Measurements from ENCODE around the gene ERC2.

Gene ERC2

DNA sequence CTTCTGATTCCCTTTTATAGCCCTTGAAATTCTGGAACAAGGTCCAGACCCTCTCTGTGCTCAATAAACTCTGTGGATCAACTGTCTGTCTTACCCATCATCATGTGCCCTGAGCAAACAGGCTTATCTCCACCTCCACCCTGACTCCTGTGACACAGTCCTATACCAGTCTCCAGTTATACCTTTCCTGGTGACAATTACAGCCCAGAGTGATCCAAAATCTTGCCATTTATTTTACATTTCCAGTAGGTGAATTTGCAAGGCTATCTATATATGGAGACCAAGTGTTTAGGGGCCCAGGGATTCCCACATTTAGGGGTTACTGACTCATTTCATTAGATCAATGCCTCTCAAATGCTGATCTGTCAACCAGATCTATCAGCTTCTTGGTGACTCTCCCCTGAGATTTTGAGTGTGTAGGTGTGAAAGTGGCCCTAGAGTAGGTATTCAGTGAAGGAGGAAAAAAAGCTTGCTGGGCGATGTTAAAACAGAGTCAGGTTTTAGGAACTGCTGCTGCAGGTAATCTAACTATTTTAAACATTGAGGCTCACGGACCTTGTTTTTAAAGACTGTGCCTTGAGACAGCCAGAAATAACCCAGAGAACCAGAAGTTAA is 751.5 kb downstream of the ERC2 start:
- DNase-seq (ENCODE audit: low read depth in 2 of 2), result no peak

DNA sequence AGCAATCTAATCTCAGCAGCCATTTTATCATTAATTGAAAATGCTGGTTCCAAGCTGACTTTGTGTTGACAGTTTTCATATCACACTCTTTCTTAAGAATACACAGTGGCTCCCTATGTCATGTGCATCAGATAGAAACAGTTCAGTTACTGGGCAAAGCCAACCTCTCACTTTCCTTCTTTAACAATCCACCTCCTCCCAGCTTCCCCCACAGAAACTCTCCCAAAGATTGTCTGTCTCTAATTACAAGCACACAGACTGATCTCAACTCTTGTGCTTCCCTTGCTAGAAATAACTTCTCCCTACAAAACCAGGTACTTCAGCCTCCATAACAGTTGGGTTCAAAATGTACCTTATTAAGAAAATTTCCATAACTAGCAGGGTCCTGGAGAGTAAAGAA is 752.2 kb downstream of the ERC2 start:
- no peak for DNase-seq (ENCODE audit: low read depth in 2 of 2)

DNA sequence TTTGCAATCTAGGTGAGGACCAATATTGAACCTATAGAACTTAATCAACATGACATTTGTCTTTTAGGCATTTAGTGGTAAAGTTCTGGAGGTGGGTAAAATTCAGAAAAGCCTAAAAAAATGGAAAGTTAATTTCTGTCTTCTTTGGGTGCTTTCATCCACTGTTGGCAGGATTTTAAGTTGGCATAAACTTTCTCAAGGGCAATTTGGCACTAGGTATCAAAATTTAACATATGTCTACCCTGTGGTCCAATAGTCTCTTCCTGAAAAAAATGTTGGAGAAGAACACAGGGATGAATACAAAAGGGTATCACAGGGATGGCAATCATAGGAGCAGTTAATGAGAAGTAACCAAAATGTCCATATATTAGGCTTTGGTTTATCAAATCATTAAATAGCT is 754.2 kb downstream of the ERC2 start:
- no peak for DNase-seq (ENCODE audit: low read depth in 2 of 2)

DNA sequence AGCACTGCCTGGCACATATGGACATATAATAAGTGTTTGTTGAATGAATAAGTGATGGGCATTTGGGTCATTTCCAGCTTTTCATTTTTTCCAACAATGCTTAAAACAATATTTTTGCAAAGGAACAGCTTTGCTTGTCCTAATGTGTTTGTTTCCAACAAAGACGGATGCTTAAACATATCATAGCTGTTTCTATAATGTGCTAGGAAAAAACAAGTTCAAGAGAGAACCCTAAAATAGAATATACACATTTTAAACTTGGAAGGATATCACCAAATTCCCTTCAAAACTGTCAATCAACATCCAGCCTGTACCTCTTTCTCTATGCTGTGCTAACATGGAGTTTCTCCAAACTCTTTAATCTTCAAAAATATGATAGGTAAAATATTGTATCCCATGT is 756.6 kb downstream of the ERC2 start:
- DNase-seq (ENCODE audit: low read depth in 2 of 2), result no peak

DNA sequence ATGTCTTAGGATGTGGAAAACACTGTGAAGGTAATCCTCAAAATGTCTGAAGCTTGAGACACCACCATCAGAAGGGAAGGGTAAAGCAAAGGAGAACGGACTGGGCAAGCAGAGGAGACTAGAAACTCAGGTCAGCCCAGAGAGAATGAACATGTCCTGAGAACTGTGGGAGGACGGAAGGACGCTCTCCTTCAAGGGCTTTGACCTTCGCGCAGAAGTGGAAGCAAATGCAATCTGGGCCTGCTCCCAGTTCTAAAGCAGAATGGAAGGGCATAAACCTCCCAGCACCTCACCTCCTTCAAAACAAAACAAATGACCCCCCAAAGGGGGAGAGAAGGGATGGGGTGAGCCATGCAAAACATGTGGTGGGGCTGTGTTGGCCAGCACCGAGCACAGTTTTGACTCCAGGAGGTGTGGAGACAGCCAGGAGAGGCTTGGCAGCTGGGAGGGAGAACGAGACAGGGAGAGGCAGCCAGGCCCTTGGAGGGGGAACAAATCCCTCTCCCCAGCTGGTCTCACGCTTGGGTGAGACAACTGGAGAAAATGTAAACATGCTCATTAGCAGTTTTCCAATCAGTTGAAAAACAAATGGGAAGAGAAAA is 758.8 kb downstream of the ERC2 start:
- DNase-seq (ENCODE audit: low read depth in 2 of 2), result no peak

DNA sequence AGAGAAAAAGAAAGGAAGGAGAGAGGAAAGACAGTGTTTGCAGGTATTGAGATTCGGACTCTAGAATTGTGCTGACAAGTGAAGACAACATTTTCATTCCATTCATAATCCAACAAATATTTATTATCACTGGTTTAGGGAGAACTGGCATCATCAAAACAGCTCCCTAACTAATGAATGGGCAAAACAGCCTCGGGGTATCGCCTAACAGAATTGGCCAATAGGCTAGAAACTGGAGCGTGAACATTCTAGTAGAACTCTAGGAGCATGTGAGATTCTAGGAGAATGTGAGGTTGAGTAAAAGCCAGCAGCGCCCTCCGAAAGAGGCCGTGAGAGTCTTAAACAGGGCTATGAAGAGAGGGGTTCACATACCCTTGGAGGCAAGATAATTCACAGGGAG is 759.3 kb downstream of the ERC2 start:
- DNase-seq (ENCODE audit: low read depth in 2 of 2), result no peak

DNA sequence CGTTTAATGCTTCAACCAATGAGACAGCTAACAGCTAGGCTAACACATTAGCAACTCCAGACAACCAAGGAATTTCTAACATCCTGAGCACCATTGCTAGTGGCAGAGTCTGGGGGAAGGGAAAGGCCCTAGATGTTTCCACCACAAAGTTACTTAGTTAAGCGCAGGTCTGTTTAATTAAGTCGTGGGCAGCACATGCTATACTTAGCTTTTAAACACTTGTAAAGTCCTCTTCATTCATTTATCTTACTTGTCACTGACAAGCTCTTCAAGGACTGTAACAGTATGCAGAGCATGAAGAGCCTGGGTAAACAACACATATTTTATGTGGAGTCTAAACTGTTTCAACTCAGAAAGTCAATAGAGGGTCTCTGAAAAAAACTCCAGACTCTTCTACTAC is 760.0 kb downstream of the ERC2 start:
- DNase-seq (ENCODE audit: low read depth in 2 of 2), result no peak

DNA sequence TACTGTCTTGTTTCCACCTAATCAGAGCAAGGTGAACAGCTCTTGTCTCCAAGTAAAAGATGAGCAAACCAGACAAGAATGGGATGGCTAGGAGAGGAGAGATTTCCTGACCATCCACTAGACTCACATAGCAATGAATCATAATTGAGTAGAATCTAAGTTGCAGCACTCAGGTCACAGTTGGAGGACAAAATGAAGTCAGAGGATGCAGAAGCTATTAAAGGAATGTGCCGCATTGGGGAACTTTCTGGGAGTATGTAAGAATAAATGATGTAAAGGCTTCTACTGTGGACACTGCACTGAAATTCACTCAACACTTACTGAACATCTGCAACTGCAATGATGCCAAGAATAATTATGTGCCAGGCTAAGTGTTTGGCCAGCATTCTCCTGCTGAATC is 763.7 kb downstream of the ERC2 start:
- no peak for DNase-seq (ENCODE audit: low read depth in 2 of 2)

DNA sequence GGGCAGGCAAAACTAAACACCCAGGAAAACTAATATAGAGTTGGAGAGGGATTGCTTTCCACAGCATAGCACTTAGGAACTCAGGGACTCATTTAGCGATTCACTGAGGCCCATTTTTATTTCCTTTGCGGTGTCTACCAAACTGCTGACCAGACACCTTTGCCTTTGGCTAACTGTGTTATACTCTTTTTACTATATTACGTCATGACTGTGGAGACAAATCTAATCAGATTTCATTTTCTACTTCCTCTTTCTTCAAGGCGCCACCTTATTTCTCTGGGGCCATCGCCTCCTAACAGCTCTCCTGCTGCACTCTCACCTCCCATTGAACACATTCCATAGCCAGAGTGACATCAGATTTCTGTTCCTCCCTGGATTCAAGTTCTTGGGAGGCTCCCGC is 765.4 kb downstream of the ERC2 start:
- no peak for DNase-seq (ENCODE audit: low read depth in 2 of 2)

DNA sequence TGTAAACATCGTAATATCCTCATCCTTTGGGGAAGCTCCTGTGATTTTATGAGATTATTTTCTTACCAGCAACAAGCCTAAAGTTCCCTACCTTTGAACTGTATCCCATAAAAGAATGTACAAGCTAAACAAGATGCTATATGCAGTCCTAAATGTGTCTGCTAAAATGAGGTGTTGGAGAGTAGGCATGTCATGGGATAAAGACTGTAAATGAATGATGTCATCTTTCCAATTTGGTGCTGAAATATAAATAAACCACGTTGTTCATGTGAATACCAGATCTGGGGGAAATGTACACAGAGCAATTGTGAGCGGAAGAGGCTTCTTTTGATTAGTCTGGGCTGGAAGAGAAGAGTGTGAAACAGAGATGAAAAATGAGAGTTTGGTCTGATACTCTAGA is 766.3 kb downstream of the ERC2 start:
- no peak for DNase-seq (ENCODE audit: low read depth in 2 of 2)

DNA sequence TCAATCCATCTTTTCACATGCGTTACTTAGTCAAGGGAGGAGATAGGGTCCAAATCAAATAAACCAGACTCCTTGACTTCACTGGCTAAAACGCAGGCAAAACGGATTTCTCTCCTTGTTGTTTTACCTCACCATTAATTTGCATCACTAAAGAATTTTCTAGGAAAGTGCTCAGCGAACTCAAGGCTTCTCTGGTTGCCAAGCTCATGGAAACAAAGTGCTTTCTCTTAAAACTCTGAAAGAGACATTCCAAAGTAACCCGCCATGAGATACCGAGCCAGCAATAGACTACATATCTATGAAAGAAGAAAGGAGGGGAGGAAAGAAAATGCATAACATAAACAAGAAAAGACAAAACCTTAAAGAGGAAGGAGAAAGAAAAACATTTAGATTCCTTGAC is 769.4 kb downstream of the ERC2 start:
- DNase-seq (ENCODE audit: low read depth in 2 of 2), result no peak

DNA sequence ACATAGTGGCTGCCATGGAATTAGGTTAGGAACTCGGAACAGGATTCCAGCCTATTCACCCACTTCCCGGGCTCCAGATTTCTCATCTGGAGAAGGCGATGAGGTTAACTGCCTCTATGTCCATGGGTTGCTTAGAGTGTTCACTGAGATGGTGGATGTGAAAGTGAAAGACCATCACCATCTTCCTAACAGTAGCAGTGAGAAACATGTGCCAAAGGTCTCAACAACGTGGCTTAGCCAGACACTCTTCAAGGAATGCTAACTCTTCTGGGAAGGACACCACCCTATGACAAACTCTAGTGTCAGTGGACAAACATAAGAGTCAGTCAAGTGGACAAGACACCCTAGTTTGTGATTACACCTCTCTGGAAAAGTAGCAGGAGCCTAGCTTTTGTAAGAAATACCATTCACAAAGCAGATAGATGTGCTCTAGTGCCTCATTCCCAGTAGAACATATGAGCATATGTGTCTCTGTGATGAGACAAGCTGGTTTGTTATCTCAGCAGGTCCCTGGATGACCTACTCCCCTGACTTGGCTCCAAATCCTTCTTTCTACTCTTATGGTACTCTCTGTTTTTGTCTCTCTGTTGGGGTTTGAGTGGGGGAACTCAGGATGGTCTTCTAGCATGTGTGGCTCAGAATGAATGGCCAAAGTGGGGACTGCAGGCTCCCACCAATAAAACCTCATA is 770.9 kb downstream of the ERC2 start:
- DNase-seq (ENCODE audit: low read depth in 2 of 2), result no peak

DNA sequence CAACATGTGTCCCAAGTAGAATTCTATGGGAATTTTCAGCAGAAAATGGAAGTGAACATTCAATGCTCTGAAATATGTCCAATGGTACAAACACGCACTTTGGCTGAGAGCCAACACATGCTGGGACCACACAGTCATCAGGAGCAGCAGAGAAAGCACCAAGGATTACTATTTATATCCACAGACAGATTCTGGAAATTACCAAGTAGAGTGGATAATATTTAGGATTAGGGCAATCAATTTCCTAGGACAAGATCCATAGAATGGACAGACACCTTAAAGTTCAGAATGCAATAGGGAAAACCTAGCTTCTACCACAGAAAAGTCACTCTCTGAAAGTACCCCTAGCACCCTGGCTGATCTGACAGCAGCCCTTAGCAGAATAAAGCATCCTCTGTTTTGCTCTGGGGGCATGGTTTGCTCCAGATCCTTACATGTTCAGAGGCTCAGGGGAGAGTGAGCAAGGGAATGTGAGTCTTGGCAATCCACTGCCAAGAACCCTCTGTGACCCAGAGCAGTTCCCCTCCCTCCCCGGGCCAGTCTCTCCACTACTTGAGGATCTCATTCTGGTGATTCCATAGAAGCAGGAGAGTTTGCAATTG is 775.2 kb downstream of the ERC2 start:
- no peak for DNase-seq (ENCODE audit: low read depth in 2 of 2)

DNA sequence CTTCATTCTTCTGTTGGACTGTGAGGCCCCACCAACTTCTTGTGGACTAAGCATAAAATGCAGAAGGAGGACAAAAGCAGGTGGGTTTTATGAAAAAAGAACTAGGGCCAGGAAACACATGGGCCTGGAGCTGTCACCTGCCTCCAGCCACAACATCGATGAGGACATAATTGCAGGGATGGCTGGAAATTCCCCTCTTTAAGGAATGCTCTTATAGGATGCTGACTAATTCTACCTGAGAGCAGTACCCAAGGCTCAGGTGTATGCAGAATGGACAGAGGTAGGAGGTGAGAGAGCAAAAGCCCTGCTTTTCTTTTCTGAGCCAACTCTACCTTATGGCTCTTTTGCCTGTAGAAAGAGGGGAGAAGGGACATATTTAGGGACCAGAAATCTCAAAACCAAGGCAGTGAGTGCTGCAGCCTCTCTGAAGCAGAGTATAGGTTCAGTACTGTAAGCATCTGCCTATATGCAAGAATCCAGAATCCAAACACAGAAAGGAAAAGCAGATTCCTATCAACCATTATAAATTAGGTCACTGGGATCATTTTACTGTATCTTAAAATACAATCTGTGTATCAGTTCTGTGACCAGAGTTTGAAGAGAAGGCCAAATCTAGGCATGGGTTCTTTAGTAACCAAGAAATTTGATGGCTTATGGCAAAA is 775.8 kb downstream of the ERC2 start:
- no peak for DNase-seq (ENCODE audit: low read depth in 2 of 2)

DNA sequence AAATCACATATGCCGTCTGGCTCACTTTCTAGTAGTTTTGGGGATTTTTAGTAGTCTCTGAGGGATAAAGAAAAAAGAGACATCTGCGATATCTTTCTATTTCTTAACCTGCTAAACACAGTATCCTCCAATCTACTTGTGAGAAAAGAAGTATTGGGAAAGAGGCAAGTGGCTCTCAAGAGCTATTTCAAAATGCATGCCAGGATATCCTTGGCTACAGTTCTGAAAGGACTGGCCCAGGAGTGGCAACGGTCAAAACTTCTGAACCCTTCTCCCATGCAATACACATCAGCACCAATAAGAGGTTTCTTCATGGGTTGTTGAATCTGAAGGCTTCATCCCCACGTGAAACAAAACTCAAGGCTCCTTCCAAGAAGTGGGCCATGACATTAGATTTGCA is 777.1 kb downstream of the ERC2 start:
- DNase-seq (ENCODE audit: low read depth in 2 of 2), result no peak

DNA sequence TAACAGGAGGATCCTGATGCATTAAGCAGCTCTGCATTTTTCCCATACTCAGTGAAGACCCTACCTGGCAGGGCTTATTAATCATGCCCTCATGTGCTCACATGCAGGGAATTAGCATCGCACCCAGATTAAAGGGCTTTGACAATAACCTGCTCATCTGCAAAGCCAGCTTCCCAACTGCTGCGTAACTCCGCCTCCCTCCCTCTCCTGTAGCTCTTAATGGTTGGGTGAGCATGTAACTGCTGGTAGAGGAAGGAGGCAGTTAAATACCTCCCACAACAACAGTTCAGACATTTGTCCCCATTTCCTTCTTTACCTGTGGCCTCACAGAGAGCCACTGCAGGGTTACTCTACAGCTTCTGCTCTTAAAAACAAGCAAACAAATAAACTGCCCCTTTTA is 777.5 kb downstream of the ERC2 start:
- no peak for DNase-seq (ENCODE audit: low read depth in 2 of 2)

DNA sequence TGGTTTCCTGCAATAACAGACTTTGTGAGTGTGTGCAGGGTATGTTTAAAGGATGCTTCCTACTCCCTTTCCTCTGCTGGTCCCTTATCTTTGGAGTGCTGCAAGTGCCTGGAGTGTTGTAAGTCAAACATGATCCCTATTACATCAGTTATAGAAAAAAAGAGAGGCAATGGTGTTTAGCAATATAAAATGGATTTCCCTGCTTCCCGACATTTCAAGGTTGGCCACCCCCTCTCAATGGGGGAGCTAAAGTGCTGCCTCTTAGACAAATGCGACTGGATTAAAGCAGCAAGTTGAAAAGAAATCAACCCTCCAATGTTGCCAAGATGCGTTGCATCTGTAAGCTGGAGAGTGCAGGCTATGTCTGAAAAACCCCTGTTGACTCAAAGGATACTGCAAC is 778.1 kb downstream of the ERC2 start:
- DNase-seq (ENCODE audit: low read depth in 2 of 2), result no peak

DNA sequence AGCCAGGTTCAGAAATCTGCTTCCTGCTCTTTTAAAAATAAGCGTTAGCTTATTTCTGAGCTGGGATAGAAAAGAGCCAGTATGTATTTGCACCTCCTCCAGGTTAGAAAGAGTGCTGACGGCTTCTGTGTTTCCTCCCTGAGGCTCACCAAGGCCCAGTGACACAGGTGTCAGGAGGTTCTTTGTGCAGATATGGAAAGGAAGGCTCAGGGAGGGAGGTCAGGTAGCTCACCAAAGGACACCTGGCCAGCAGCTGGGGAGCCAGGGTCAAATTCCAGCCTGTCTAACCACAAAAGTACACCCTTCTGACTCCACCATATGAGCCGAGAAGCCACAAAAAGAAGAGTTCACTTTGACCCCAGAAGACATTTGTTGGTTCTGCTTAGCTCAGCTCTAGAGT is 780.1 kb downstream of the ERC2 start:
- DNase-seq (ENCODE audit: low read depth in 2 of 2), result no peak

DNA sequence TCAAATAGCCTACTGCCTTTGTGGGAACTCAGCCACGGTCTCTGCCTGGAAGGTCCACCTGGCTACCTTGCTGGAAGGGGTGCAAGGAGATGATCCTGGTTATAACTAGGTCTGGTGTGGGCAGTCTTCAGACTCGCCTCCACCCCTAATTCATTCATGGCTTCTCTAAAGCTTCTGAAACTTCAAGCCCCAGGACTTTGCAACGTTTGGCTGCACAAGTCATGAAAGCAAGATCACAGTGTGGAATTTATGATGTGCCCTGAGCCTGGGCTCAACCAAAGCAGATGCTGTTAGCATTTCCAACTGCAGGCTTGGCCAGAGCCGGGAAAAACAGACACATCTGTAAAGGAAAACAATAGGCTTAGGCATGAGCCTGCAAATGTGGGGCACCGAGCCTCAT is 780.7 kb downstream of the ERC2 start:
- no peak for DNase-seq (ENCODE audit: low read depth in 2 of 2)

DNA sequence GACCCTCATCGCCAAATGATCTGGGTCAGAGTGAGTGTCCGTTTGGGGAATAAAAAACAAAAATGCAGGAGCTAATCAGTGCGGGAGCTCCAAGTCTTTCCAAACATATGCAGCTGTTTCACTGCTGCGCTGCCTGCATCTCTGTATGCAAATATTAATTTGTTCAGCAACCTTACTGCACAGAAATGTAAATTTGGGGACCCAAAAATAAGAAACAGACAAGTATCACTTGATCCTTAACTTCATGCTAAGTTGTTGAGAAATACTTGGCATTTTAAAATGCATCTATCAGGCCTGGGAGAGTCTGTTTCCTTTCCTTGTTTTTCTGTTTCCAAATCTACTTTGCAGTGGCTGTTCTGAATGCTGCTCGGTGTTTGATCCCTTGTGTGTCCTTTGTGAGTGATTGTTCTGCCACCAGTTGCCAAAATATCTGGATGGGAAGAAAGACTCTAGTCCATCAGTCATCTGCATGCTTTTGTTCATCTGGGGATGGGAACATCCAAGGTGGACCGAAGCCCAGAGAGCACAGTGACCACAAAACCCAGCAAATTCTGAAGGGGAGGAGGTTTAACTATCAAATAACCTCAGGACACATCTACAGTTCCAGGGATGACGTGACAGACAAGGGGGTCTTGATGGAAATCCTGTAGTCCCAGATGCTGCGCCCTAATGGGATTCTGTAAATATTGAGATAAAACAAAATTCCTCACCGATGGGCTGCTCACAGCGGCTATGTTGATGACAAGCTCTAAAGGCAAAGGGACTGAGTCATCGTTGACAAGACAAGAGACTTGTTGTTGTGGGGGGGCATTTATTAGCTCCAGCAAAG is 781.6 kb downstream of the ERC2 start:
- DNase-seq (ENCODE audit: low read depth in 2 of 2), result no peak

DNA sequence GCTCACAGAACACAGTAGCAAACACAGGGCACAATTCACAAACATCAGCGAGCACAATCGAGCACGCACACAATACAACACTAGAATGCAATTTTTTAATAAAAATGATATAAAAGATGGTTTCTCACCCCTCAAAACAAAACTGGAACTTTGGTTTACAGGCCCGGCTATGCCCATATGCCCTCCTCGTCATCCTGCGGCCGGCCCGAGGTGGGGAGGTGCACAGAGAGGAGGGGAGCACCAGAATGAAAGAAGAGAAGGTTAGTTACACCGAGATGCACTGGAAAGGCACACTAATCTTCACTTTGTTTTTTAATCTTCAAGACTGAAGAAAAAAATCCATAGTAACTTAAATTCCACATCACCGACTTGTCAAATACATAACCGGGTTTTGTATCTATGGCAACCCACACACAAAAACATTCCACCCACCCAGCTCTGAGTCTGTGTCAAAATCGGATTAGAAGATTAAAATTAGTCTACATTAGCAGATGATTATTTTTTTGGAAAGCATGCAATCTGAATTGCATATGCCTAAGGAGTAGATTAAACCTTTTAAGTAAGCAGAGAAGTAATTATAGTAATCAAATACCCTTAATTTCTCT is 784.5 kb downstream of the ERC2 start:
- no peak for DNase-seq (ENCODE audit: low read depth in 2 of 2)

Measured in stimulated activated CD8-positive, alpha-beta memory T cell treated with anti-CD3 and anti-CD28 coated beads, Interleukin-7, amount 100 ng/mL, for 1 hour (primary cell).